ENCODE data around the gene APELA. TPM values are rescaled to one million over a fixed set of nuclear protein-coding genes. Genes with fewer than 3 reads are reported as not detected.

APELA gene, protein sequence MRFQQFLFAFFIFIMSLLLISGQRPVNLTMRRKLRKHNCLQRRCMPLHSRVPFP
- total RNA-seq = not detected in 2 replicates

GRCh38 chr4:164876700-164877324 is at the start of gene APELA:
TSS of gene APELA (plus strand) at chr4:164877178. CDS start at chr4:164877332, 154 bp downstream.

Other genes with a start within 250 kb of the APELA start
- not detected in 2 replicates for gene SMIM31, start 123.0 kb upstream of the APELA start, total RNA-seq
- 5.9 and 8.1 TPM in 2 replicates for gene TRIM61, start 100.5 kb downstream of the APELA start, total RNA-seq
- gene TRIM60, start 154.8 kb downstream of the APELA start, total RNA-seq = not detected in 2 replicates
- not detected in 2 replicates for gene TRIM75, start 176.7 kb downstream of the APELA start, total RNA-seq
- 3.9 and 15.0 TPM in 2 replicates for gene TMEM192, start 235.7 kb downstream of the APELA start, total RNA-seq

All from placental epithelial cell (primary cell).